Ramos (cell line): ENCODE results near the gene LEKR1.
"Not testable (repeated sequence)": the region's sequence is repeated elsewhere in the genome, so short reads cannot be mapped to it uniquely, and the experiment has no call there.

Source experiments
- in situ Hi-C: fragments of 300-500 bp; cut with MboI; formaldehyde crosslinking; loops from one replicate; pipeline ENCODE4 v1.14.3; 2022; ENCODE audit warnings: low sequenced_read_pairs; ENCODE audit not compliant: unreplicated experiment

The LEKR1 gene

DNA sequence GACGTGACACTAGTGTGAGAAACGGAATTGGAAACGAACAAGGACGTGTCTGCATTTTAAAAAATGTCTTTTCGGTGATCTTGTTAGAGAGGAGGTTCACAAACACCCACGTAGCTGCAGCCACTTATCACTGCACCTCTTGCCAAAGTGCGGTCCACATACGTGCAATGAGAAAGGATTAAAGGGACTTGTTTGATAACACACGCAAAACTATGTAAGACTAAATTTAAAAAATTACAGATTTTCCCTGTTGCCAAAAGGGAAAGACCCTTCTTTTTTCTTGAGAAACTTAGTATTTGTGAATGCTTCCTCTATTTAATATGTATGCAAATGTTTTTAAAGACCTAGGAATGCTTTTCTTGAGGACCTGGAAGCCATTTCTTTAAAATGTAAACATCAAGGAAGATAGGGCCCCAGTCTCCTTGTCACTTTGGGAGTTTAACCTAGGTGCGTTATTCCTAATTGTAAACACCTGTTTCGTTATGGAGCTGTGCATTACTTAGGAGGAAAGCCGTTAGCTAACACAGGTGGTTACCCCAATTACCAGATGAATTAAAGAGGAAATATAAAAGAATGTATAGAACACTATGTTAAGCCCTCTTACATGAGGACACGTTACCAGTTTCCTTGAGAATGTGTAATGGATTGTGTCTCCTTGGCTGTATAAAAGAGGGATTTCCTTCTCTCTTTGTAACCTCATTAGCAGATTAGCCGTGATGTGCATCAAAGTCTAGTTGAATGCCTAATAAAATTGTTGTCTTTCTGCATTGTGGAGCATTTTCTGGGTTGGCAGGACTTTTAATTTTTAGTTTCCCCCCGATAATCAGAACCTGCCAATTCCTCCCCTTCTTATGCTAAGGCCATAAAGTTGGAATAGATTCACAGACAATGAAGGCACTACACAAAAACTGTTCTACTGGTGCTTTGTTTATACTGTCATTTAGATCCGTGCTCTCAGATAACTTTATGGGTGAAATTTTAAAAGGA, 1.0 kb downstream of the LEKR1 start:
- in situ Hi-C loops = loop anchor here (10.0 kb wide), 1 partner anchor 272 kb away; the partner anchor contains the start of gene SSR3

DNA sequence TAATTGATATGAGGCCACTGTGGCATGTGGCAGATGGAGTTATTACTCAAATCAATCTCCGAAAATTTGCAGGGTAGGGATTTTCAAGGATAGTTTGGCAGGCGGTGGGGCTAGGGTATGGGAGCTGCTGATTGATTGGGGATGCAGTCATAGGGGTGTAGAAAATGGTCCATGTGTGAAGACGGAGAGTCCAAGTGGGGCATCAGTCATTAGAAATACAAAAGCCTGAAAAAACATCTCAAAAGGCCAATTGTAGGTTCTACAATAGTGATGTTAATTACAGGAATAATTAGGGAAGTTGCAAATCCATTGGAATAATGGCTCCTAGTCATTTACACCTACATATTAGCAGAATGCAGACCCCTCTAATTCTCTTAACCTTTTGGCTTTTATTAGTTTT, 4.9 kb downstream of the LEKR1 start:
- in situ Hi-C loops = no loop called here

- in situ Hi-C loops = no loop called here
Observed at GRCh38 chr3:156834435-156834834, 8.3 kb downstream of the LEKR1 start.

- in situ Hi-C loops = no loop called here
Observed at GRCh38 chr3:156834962-156835535, 8.9 kb downstream of the LEKR1 start.

DNA sequence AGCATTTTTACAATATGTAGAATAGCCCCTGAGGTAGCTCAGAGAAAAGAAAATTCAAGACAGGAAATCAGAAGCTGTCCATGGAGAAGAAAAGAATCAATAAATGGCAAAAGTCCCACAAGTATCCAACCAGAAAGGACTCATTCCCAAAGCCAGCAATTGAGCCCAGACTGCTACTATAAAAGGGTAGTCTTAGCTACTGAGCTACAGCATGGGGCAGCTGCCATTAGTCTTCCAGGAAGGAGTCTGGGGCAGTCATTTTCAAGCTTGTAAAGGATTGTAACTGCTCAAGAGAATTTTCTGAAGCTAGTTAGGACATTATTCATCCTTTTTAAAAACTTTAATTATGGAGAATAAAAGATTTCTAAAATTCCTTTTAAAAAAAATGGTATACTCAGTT, 10.5 kb downstream of the LEKR1 start:
- in situ Hi-C loops = no loop called here

- in situ Hi-C loops = no loop called here
Observed at GRCh38 chr3:156837115-156837514, 11.0 kb downstream of the LEKR1 start.

DNA sequence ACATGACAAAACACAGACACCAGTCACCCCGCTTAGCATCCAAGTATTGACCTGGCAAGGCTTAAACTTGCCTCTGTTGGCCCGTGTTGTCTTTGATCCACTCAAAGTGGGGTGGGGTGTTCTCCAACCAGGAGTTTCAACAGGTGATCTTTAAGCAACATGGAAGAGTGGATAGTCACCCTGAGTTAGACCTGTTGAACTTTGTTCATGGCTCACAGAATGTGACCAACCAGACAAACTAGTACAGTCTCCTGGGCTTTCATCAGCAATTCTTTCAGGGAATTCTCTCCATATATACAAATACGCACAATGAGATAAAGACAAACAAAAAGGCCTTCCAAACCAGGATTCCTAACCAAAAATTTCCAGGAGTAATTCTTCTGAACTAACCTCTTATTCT, 11.9 kb downstream of the LEKR1 start:
- in situ Hi-C loops = no loop called here

- in situ Hi-C loops = no loop called here
Observed at GRCh38 chr3:156840826-156841689, 14.9 kb downstream of the LEKR1 start.

DNA sequence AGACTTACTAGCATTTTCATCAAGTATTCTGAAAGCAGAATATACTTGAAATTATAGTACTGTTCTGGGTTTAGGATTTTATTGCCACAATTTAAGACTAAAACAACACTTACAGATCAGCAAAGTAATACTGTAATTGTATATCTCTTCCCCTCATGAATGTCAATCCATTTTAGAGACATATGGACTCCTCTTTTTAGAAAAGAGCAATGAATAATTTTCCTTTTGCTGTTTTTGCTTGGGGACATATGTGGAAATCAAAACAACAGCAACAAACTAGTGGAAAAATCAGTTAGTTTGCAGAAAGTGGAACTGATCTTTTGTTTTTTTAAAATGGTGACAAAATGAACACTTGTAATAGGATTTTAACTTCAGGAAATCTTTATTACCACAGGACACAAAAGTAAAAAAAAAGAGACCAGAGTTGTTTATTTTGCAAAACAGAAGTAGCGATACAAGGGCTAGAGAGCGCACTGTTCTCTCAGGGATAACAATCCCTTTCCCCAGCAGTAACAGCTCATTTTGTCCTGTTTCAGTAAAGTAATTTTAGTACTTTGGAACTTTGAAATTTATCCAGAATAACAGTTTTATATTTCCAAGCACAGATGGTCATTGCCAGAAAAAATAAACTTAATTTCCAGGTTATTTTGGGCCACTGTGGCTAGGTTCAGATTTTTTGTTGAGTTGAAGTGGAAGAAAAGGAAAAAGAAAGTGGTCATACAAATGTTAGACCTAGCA, 17.1 kb downstream of the LEKR1 start:
- in situ Hi-C loops = no loop called here

GRCh38 chr3:156847752-156848448, 21.7 kb downstream of the LEKR1 start:
- in situ Hi-C loops = no loop called here

GRCh38 chr3:156859578-156859977, 33.4 kb downstream of the LEKR1 start:
- in situ Hi-C loops = no loop called here

DNA sequence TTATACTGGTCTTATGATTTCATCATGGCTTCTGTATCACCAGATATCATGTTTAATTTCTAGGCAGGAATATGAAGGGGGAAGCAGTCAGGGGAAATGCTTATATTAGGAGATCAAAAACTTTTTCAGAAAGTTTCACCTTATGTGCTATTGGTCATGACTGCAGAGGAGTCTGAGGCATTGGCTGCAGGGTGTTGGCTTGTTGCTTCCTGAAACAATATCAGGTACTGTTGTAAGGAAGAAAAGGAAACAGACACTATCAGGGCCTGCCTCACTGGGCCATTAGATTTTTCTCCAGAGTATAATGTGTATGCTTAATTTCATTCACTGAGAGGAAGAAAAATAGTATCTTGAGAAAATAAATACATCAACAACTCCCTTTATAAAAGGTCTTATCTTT, 34.7 kb downstream of the LEKR1 start:
- in situ Hi-C loops = no loop called here

DNA sequence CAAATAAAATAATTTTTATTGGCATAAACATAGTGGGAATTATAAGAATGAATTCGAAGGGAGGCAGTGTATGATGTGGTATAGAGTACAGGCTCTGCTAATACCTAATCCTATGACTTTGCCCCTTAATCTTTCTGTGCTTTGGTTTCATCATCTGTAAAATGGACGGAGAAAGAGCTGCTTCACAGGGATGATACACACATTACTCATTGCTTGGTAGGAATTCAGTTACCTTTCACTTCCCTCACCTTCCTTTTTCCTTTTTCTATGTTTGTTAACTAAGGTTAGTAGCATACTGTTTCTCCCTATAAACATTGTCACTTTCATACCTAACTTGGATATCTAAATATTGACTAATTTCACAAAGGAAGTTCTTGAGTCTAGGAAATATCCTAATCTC, 36.2 kb downstream of the LEKR1 start:
- in situ Hi-C loops = no loop called here

GRCh38 chr3:156865732-156866131, 39.6 kb downstream of the LEKR1 start:
- in situ Hi-C loops = no loop called here

DNA sequence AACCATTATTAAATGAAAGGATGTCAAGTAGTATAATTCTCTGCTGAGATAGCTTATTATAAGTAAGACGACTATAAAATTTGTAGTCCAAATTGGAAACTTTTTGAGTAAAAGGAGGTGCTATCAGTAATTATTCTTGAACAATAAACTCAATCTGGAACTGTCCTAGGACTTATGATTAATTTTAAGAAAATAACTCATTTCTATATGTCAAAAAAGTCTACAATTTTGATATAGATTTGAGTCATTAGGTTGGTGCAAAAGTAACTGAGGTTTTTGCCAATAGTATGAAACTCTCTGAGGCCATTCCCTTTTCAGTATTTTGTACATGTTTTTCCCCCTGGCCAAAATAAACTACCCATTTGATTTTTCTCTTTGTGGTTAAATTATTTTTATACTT, 41.0 kb downstream of the LEKR1 start:
- in situ Hi-C loops = no loop called here

DNA sequence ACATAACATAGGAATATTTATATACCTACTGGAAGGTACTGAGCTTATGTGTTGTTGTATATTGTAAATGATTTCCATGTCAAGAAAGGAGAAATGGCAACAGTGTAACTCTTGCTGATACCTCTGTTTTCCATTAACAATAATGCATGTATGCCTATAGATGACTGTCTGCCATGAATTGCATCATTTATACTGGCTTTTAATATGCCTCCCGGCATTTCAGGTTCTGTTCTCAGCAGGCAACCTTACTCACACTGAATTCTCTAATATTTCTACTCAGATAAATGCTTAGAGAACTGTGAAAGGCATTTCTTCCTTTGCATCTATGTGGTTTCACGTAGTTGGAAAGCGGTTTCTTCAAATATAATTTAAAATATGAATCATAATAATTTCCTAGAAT, 41.8 kb downstream of the LEKR1 start:
- in situ Hi-C loops = no loop called here

- in situ Hi-C loops = no loop called here
Observed at GRCh38 chr3:156873906-156874305, 47.8 kb downstream of the LEKR1 start.

GRCh38 chr3:156879491-156879890, 53.3 kb downstream of the LEKR1 start:
- in situ Hi-C loops = not testable (repeated sequence)

DNA sequence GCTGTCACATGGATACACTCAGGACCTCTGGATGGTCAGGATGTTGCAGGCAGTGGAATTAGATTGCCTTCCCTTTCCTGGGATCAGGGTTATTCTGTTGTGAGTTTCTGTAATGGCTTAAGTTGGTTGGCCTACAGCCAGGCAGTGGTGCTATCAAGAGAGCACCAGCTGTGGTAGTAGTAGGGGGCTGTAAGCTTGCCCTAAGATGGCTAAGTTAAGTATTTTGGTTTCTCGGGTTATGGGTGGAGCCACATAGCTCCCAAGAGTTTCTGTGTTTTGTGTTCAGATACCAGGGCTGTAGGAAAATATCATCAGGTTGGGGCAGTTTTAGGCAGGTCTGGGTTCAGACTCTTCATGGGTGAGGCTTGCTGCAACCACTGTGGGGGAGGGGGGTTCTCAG, 59.6 kb downstream of the LEKR1 start:
- in situ Hi-C loops = no loop called here
